Tibial artery (tissue), 4 donors: ENCODE data around the gene MALT1.
"Not testable (repeated sequence)": the region's sequence is repeated elsewhere in the genome, so short reads cannot be mapped to it uniquely, and the experiment has no call there.

Source experiments
- DNase-seq, 2 donors: peaks; one replicate each; pipeline ENCODE4 v3.0.0-alpha.2; 2019
- H3K27ac ChIP-seq, 2 donors: fragments of 200-600 bp; sonication (generic) in 1 of 2; 1 replicate in 1 of 2; 2 replicates in 1 of 2; pipeline ENCODE4 v1.5.1; 2018 to 2019; ENCODE audit warnings: mild to moderate bottlenecking in 1 of 2
- H3K27me3 ChIP-seq, 2 donors: fragments of 200-600 bp; sonication (generic) in 1 of 2; one replicate each; pipeline versions ENCODE4 v1.5.1 to v1.6.0; 2016 to 2019
- H3K36me3 ChIP-seq, 3 donors: fragments of 200-600 bp; sonication (generic) in 2 of 3; one replicate each; pipeline ENCODE4 v1.5.1; 2016 to 2019; ENCODE audit warnings: mild to moderate bottlenecking in 2 of 3
- H3K4me1 ChIP-seq, 4 donors: fragments of 200-600 bp; sonication (generic) in 2 of 4; 1 replicate in 3 of 4; 2 replicates in 1 of 4; pipeline ENCODE4 v1.5.1; 2016 to 2019
- H3K4me3 ChIP-seq, 2 donors: fragments of 200-600 bp; sonication (generic) in 1 of 2; 1 replicate in 1 of 2; 2 replicates in 1 of 2; pipeline ENCODE4 v1.5.1; 2018 to 2019; ENCODE audit warnings: mild to moderate bottlenecking in 2 of 2
- H3K9me3 ChIP-seq, 3 donors: fragments of 200-600 bp; sonication (generic) in 1 of 3; one replicate each; pipeline ENCODE4 v1.5.1; 2016 to 2019
- CTCF ChIP-seq, 2 experiments: fragments of 200-600 bp in 1 of 2; fragments of 450-650 bp in 1 of 2; IDR thresholded peaks; one replicate each; pipeline ENCODE4 v1.5.1; 2017 to 2019; ENCODE audit warnings: antibody characterized with exemption in 2 of 2, mild to moderate bottlenecking in 1 of 2, moderate library complexity in 1 of 2
- intact Hi-C: fragments of 100-400 bp; cut with DNase I; formaldehyde crosslinking; loops from one replicate; pipeline ENCODE4 v1.15.0; 2023; ENCODE audit warnings: low total_unique reads

MALT1 gene

GRCh38 chr18:58755304-58756010, 84.2 kb downstream of the MALT1 start:
- no peak for TF ChIP-seq CTCF (IDR thresholded peaks at IDR 0.05)
- Histone ChIP-seq H3K9me3 (no peaks in the 10 kb centered on the region), H3K4me3 (no peak overlapping the region), H3K4me1 (no peaks in the 10 kb centered on the region), H3K27me3 (peaks cover 0 to 16% of the 10 kb centered on the region in 2 donors), H3K27ac (no peak overlapping the region), H3K36me3 (peaks cover 2 to 4% (median 2%) of the 10 kb centered on the region in 3 donors)
- intact Hi-C loops = no loop called here
- DNase-seq = no peak

GRCh38 chr18:58756148-58756547, 84.9 kb downstream of the MALT1 start:
- no peak for DNase-seq
- no peak overlapping the region for H3K27ac ChIP-seq
- H3K9me3 ChIP-seq = no peaks in the 10 kb centered on the region
- peaks cover 0 to 19% of the 10 kb centered on the region in 2 donors for H3K27me3 ChIP-seq
- H3K4me1 ChIP-seq = no peaks in the 10 kb centered on the region
- H3K36me3 ChIP-seq = no peaks in the 10 kb centered on the region
- intact Hi-C loops = no loop called here
- no peak overlapping the region for H3K4me3 ChIP-seq
- no peak for TF ChIP-seq CTCF (IDR thresholded peaks at IDR 0.05)

- H3K9me3 ChIP-seq = no peaks in the 10 kb centered on the region
- intact Hi-C loops = no loop called here
- no peaks in the 10 kb centered on the region for H3K4me1 ChIP-seq
- H3K27ac ChIP-seq = no peak overlapping the region
- peaks cover 0 to 19% of the 10 kb centered on the region in 2 donors for H3K27me3 ChIP-seq
- H3K4me3 ChIP-seq = no peak overlapping the region
- TF ChIP-seq CTCF (IDR thresholded peaks at IDR 0.05) = no peak
- DNase-seq = no peak
- H3K36me3 ChIP-seq = no peaks in the 10 kb centered on the region
Measured at GRCh38 chr18:58756596-58757240, 85.5 kb downstream of the MALT1 start.

- DNase-seq, H3K36me3 ChIP-seq, H3K27ac ChIP-seq, H3K9me3 ChIP-seq, H3K4me3 ChIP-seq, intact Hi-C loops, H3K4me1 ChIP-seq: not testable (repeated sequence)
- peaks cover 0 to 20% of the 10 kb centered on the region in 2 donors for H3K27me3 ChIP-seq
Measured at GRCh38 chr18:58757351-58757750, 86.1 kb downstream of the MALT1 start.

- H3K36me3 ChIP-seq = no peaks in the 10 kb centered on the region
- no peaks in the 10 kb centered on the region for H3K4me1 ChIP-seq
- no peak for DNase-seq
- intact Hi-C loops = no loop called here
- TF ChIP-seq CTCF (IDR thresholded peaks at IDR 0.05) = no peak
- no peak overlapping the region for H3K4me3 ChIP-seq
- peaks cover 0 to 24% of the 10 kb centered on the region in 2 donors for H3K27me3 ChIP-seq
- H3K27ac ChIP-seq = no peak overlapping the region
- H3K9me3 ChIP-seq = no peaks in the 10 kb centered on the region
Measured at GRCh38 chr18:58758046-58758445, 86.8 kb downstream of the MALT1 start.

GRCh38 chr18:58758606-58759005, 87.3 kb downstream of the MALT1 start:
- H3K36me3 ChIP-seq = no peaks in the 10 kb centered on the region
- H3K9me3 ChIP-seq = no peaks in the 10 kb centered on the region
- intact Hi-C loops = no loop called here
- no peak for DNase-seq
- no peak overlapping the region for H3K4me3 ChIP-seq
- peaks cover 0 to 24% of the 10 kb centered on the region in 2 donors for H3K27me3 ChIP-seq
- TF ChIP-seq CTCF (IDR thresholded peaks at IDR 0.05) = no peak
- no peak overlapping the region for H3K27ac ChIP-seq
- H3K4me1 ChIP-seq = no peaks in the 10 kb centered on the region
